GM12892 (cell line): ENCODE data around the gene BFSP2.

ENCODE experiments used
- POLR2A ChIP-seq: IDR thresholded peaks from 2 replicates; pipeline ENCODE4 v1.6.1; 2011; ENCODE audit warnings: low read depth, low read length, control low read depth
- POLR2AphosphoS5 ChIP-seq: IDR thresholded peaks from 2 replicates; pipeline ENCODE4 v1.6.1; 2011; ENCODE audit warnings: low read depth, low read length, control low read depth

DNA sequence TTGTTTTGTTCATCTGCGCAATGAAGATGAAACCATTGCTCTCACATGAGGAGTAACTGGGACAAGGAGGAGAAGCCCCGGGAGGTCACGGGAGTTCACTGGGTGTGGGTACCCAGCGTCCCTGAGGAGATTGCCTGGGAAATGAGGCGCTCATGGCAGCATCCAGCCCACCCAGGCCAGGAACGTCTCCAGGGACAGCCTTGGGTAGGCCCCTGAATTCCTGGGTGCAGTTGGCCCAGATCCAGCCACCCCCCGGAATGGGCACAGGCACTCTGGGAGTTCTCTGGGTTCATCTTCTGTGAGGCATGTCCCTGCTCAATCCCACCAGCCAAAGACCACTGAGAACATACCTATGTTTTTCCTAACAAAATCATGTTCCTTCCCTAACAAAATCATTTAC is 18.5 kb downstream of the BFSP2 start:
- TF ChIP-seq POLR2A (no peak), POLR2AphosphoS5 (no peak)
